Tibial artery (tissue), 4 donors: ENCODE measurements around the gene PDE6D.

ENCODE experiments used
- DNase-seq, 2 donors: peaks; one replicate each; pipeline ENCODE4 v3.0.0-alpha.2; 2019
- H3K27ac ChIP-seq, 2 donors: fragments of 200-600 bp; sonication (generic) in 1 of 2; 1 replicate in 1 of 2; 2 replicates in 1 of 2; pipeline ENCODE4 v1.5.1; 2018 to 2019; ENCODE audit warnings: mild to moderate bottlenecking in 1 of 2
- H3K27me3 ChIP-seq, 2 donors: fragments of 200-600 bp; sonication (generic) in 1 of 2; one replicate each; pipeline versions ENCODE4 v1.5.1 to v1.6.0; 2016 to 2019
- H3K36me3 ChIP-seq, 3 donors: fragments of 200-600 bp; sonication (generic) in 2 of 3; one replicate each; pipeline ENCODE4 v1.5.1; 2016 to 2019; ENCODE audit warnings: mild to moderate bottlenecking in 2 of 3
- H3K4me1 ChIP-seq, 4 donors: fragments of 200-600 bp; sonication (generic) in 2 of 4; 1 replicate in 3 of 4; 2 replicates in 1 of 4; pipeline ENCODE4 v1.5.1; 2016 to 2019
- H3K4me3 ChIP-seq, 2 donors: fragments of 200-600 bp; sonication (generic) in 1 of 2; 1 replicate in 1 of 2; 2 replicates in 1 of 2; pipeline ENCODE4 v1.5.1; 2018 to 2019; ENCODE audit warnings: mild to moderate bottlenecking in 2 of 2
- H3K9me3 ChIP-seq, 3 donors: fragments of 200-600 bp; sonication (generic) in 1 of 3; one replicate each; pipeline ENCODE4 v1.5.1; 2016 to 2019
- CTCF ChIP-seq, 2 experiments: fragments of 200-600 bp in 1 of 2; fragments of 450-650 bp in 1 of 2; IDR thresholded peaks; one replicate each; pipeline ENCODE4 v1.5.1; 2017 to 2019; ENCODE audit warnings: antibody characterized with exemption in 2 of 2, mild to moderate bottlenecking in 1 of 2, moderate library complexity in 1 of 2
- intact Hi-C: fragments of 100-400 bp; cut with DNase I; formaldehyde crosslinking; loops from one replicate; pipeline ENCODE4 v1.15.0; 2023; ENCODE audit warnings: low total_unique reads

Gene PDE6D

GRCh38 chr2:231810905-231811304, 29.8 kb upstream of the PDE6D start:
- Histone ChIP-seq H3K4me3 (no peak overlapping the region), H3K36me3 (peaks cover 52 to 73% (median 65%) of the 10 kb centered on the region in 3 donors), H3K27ac (no peak overlapping the region), H3K9me3 (no peaks in the 10 kb centered on the region), H3K4me1 (no peaks in the 10 kb centered on the region), H3K27me3 (no peaks in the 10 kb centered on the region)
- no peak for DNase-seq
- intact Hi-C loops = no loop called here
- no peak for TF ChIP-seq CTCF (IDR thresholded peaks at IDR 0.05)

GRCh38 chr2:231807020-231807419, 25.9 kb upstream of the PDE6D start:
- intact Hi-C loops = no loop called here
- no peak for TF ChIP-seq CTCF (IDR thresholded peaks at IDR 0.05)
- Histone ChIP-seq H3K27me3 (no peaks in the 10 kb centered on the region), H3K4me3 (no peak overlapping the region), H3K9me3 (no peaks in the 10 kb centered on the region), H3K27ac (no peak overlapping the region), H3K36me3 (peaks cover 54 to 99% (median 73%) of the 10 kb centered on the region in 3 donors), H3K4me1 (no peaks in the 10 kb centered on the region)
- DNase-seq = no peak

- H3K36me3 ChIP-seq = peaks cover 46 to 98% (median 72%) of the 10 kb centered on the region in 3 donors
- no peak for DNase-seq
- intact Hi-C loops = no loop called here
These were observed 22.5 kb upstream of the PDE6D start for GRCh38 chr2:231803501-231804138.

GRCh38 chr2:231800493-231801091, 19.5 kb upstream of the PDE6D start:
- no peak overlapping the region for H3K4me3 ChIP-seq
- H3K9me3 ChIP-seq = no peaks in the 10 kb centered on the region
- H3K27ac ChIP-seq = no peak overlapping the region
- peaks cover 36 to 96% (median 73%) of the 10 kb centered on the region in 3 donors for H3K36me3 ChIP-seq
- no peaks in the 10 kb centered on the region for H3K27me3 ChIP-seq
- peak; percentile 20 to 37 for TF ChIP-seq CTCF (IDR thresholded peaks at IDR 0.05)
- intact Hi-C loops = no loop called here
- no peaks in the 10 kb centered on the region for H3K4me1 ChIP-seq
- no peak for DNase-seq

More at GRCh38 chr2:231803501-231804138, 22.5 kb upstream of the PDE6D start:
- Histone ChIP-seq H3K27me3 (no peaks in the 10 kb centered on the region), H3K4me3 (no peak overlapping the region), H3K9me3 (no peaks in the 10 kb centered on the region), H3K27ac (no peak overlapping the region), H3K4me1 (no peaks in the 10 kb centered on the region)
- TF ChIP-seq CTCF (IDR thresholded peaks at IDR 0.05) = no peak

GRCh38 chr2:231795525-231796327, 14.6 kb upstream of the PDE6D start:
- no peak for TF ChIP-seq CTCF (IDR thresholded peaks at IDR 0.05)
- H3K4me3 ChIP-seq = no peak overlapping the region
- no peaks in the 10 kb centered on the region for H3K27me3 ChIP-seq
- H3K36me3 ChIP-seq = peaks cover 52 to 86% (median 67%) of the 10 kb centered on the region in 3 donors
- intact Hi-C loops = no loop called here
- no peak overlapping the region for H3K27ac ChIP-seq
- no peak for DNase-seq
- no peaks in the 10 kb centered on the region for H3K4me1 ChIP-seq
- no peaks in the 10 kb centered on the region for H3K9me3 ChIP-seq
